Lower lobe of right lung (tissue), 2 donors: ENCODE data around the gene SPOCD1. TPM values are rescaled to one million over a fixed set of nuclear protein-coding genes. Genes with fewer than 3 reads are reported as not detected.

ENCODE experiments used
- ATAC-seq, 2 donors: fragments of 200-7000 bp; cut with Tn5 transposase; one replicate each; pipeline ENCODE4 v1.9.1; 2020 to 2022; ENCODE audit warnings: mild to moderate bottlenecking in 2 of 2, moderate library complexity in 2 of 2
- DNase-seq: peaks from one replicate; pipeline ENCODE4 v3.0.0-alpha.2; 2020
- H3K27ac ChIP-seq: fragments of 200-600 bp; one replicate; pipeline ENCODE4 v1.8.0; 2022
- H3K27me3 ChIP-seq: fragments of 200-600 bp; one replicate; pipeline ENCODE4 v1.8.0; 2022; ENCODE audit warnings: low read depth
- H3K36me3 ChIP-seq: fragments of 200-600 bp; one replicate; pipeline ENCODE4 v1.8.0; 2022; ENCODE audit warnings: mild to moderate bottlenecking
- H3K4me1 ChIP-seq: fragments of 200-600 bp; one replicate; pipeline ENCODE4 v1.8.0; 2022
- H3K4me3 ChIP-seq: fragments of 200-600 bp; one replicate; pipeline ENCODE4 v1.8.0; 2022; ENCODE audit warnings: mild to moderate bottlenecking
- H3K9me3 ChIP-seq: fragments of 200-600 bp; one replicate; pipeline ENCODE4 v1.8.0; 2022
- intact Hi-C: fragments of 100-400 bp; cut with DNase I; formaldehyde crosslinking; loops from one replicate; pipeline ENCODE4 v1.11.0; 2022
- total RNA-seq: library from RNA; stranded (reverse); fragmentation: NEBNext Ultra II Directional; extraction: Animal tissue kit (Norgen Biotek cat#: 25700); gene quantifications from one replicate; pipeline ENCODE4 v1.2.1, GENCODE V29; 2021
- TF ChIP-seq, protein P1 (sequence below): fragments of 200-600 bp; IDR thresholded peaks from one replicate; pipeline ENCODE4 v1.8.0; 2022; ENCODE audit warnings: antibody characterized with exemption, mild to moderate bottlenecking
- donor health status: DM: no; HTN: yes; CAD: no; lungs with severe emphysema.

Gene SPOCD1
- total RNA-seq, 1 donor from 2014 or later: 21.6 TPM

DNA sequence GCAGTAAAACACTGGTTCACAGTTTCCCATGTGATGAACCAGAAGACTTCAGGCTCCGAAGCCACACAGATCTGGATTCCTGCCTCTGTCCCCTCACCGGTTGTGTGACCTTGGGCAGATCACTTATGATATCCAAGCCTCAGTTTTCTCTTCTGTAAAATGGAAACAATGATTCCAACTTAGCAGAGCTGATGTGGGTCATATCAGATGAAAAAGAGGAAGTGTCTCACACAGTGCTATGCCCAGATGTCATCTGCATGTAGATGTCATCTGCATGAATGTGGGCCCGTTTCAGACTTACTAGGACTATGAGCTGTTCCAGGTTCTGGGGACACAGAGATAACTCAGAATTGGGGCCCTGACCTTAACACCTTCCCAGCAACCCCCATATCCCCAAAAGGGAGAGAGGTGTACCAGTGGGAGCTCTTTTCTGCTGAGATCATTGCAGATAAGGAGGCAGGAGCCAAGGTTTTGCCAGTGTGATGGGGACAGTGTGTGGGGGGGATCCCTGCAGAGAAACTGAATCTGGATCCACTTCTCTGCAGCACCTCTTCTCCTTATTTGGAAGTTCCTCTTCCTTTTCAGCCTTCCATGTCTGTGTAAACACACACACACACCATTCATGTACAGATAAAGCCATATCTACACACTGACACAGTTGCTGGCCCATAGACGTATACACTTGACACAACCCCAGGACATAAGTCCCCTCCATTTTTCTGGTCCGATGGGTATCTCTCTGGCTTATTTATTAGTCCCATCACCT is 46.7 kb downstream of the SPOCD1 start:
- DNase-seq: no peak
- TF ChIP-seq, protein P1, sequence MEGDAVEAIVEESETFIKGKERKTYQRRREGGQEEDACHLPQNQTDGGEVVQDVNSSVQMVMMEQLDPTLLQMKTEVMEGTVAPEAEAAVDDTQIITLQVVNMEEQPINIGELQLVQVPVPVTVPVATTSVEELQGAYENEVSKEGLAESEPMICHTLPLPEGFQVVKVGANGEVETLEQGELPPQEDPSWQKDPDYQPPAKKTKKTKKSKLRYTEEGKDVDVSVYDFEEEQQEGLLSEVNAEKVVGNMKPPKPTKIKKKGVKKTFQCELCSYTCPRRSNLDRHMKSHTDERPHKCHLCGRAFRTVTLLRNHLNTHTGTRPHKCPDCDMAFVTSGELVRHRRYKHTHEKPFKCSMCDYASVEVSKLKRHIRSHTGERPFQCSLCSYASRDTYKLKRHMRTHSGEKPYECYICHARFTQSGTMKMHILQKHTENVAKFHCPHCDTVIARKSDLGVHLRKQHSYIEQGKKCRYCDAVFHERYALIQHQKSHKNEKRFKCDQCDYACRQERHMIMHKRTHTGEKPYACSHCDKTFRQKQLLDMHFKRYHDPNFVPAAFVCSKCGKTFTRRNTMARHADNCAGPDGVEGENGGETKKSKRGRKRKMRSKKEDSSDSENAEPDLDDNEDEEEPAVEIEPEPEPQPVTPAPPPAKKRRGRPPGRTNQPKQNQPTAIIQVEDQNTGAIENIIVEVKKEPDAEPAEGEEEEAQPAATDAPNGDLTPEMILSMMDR: no peak
- Histone ChIP-seq H3K36me3 (no peaks in the 10 kb centered on the region), H3K27me3 (peaks cover 56% of the 10 kb centered on the region), H3K9me3 (no peaks in the 10 kb centered on the region), H3K4me1 (peaks cover 18% of the 10 kb centered on the region), H3K27ac (no peak overlapping the region), H3K4me3 (no peak overlapping the region)
- no peak for ATAC-seq
- intact Hi-C loops: no loop called here

DNA sequence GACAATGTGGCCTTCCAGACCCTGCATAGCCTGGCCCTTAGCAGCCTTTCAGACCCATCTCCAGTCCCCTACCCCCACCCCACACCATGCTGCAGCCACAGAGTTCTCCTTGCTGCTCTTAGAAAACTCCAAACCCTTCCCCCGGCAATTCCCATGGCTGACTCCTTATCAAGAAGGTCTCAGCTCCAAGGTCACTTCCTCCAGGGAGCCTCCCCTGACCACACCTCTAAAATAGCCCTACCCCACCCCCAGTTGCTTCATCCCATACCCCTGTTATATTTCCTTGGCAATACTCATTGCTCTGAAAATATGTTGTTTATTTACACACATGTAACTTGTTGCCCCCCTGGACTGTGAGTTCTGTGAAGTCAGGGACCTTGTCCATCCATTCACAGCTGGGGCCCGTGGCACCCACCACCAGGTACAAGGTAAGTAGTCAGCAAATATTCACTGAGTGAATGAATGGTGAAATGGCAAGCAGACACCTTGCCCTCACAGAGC is 47.4 kb downstream of the SPOCD1 start:
- ATAC-seq (no peak), DNase-seq (no peak)
- H3K27me3 ChIP-seq: peaks cover 53% of the 10 kb centered on the region
- no peaks in the 10 kb centered on the region for H3K36me3 ChIP-seq
- intact Hi-C loops: no loop called here
- H3K9me3 ChIP-seq: no peaks in the 10 kb centered on the region
- H3K27ac ChIP-seq: no peak overlapping the region
- peaks cover 21% of the 10 kb centered on the region for H3K4me1 ChIP-seq
- H3K4me3 ChIP-seq: no peak overlapping the region
- TF ChIP-seq, protein P1: no peak

DNA sequence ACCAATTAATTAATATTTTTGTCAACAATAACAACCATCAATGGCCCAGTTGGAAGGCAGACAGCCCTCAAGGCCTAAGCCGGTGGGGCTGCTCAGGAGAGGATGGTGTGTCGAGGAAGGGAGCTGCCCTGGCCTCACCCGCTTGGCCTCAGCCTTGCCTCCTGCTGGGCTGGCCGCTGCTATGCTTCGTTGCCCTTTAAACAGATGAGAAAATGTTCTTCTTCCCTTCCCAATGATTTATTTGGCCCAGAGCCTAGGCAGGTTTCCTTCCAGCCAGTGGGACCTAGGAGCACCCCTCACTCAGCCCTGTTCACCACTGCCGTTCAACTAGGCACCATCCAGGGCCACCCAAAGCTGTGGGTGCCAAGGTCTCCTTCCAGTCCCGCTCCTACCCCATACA is 48.6 kb downstream of the SPOCD1 start:
- DNase-seq (no peak), ATAC-seq (no peak)
- peaks cover 22% of the 10 kb centered on the region for H3K4me1 ChIP-seq
- H3K36me3 ChIP-seq: no peaks in the 10 kb centered on the region
- TF ChIP-seq, protein P1: no peak
- H3K4me3 ChIP-seq: no peak overlapping the region
- H3K27me3 ChIP-seq: peaks cover 53% of the 10 kb centered on the region
- H3K9me3 ChIP-seq: no peaks in the 10 kb centered on the region
- H3K27ac ChIP-seq: no peak overlapping the region
- intact Hi-C loops: no loop called here

DNA sequence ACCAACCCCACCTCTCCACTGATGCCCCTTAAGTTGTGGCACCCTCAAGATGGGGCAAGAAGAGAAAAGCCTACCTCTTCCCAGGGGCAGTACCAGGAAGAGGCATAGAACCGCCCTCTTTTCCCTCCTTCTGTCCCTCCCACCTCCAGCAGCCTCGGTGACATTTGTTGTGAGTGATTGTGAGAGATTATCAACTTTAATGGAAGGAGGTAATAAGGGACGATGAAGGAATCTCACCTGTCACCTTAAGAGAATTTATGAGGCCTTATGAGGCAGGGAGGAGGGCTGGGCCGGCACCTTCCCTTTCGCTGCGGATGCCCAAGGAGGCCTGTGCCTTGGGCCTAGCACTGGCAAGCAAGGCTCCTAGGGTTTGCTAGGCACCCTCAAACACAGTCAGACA is 50.3 kb downstream of the SPOCD1 start:
- H3K27ac ChIP-seq: no peak overlapping the region
- TF ChIP-seq, protein P1: no peak
- ATAC-seq (no peak), DNase-seq (no peak)
- no peak overlapping the region for H3K4me3 ChIP-seq
- peaks cover 28% of the 10 kb centered on the region for H3K4me1 ChIP-seq
- H3K36me3 ChIP-seq: no peaks in the 10 kb centered on the region
- intact Hi-C loops: no loop called here
- peaks cover 55% of the 10 kb centered on the region for H3K27me3 ChIP-seq
- no peaks in the 10 kb centered on the region for H3K9me3 ChIP-seq

DNA sequence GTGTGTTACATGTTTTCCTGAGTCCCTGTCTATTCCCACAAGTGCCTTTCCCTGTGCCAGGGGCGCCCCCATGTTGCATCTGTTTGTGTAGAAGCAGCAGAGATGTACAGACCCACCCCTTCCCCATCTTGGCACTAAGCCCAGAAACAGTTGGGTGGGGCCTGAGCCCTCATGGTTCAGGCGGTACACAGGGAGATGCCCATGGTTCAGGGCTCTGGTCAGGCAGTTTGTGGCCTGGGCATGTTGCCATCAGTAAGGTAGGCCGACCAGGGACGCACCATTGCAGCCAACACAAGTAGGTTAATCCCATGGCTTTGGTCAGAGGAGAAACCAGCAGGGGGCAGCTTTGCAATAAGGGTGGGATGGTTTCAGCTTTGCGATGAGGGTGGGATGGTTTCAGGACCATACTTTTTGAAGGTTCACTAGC is 50.8 kb downstream of the SPOCD1 start:
- H3K4me3 ChIP-seq: no peak overlapping the region
- no peak for ATAC-seq
- H3K9me3 ChIP-seq: no peaks in the 10 kb centered on the region
- H3K27ac ChIP-seq: no peak overlapping the region
- H3K4me1 ChIP-seq: peaks cover 29% of the 10 kb centered on the region
- intact Hi-C loops: no loop called here
- H3K36me3 ChIP-seq: no peaks in the 10 kb centered on the region
- TF ChIP-seq, protein P1: no peak
- no peak for DNase-seq
- peaks cover 57% of the 10 kb centered on the region for H3K27me3 ChIP-seq
